Stimulated activated CD4-positive, alpha-beta T cell treated with anti-CD3 and anti-CD28 coated beads, Interleukin-4, amount 100 ng/mL, for 1 hour (primary cell): ENCODE data around the gene PLCL1.

Experiments used
- DNase-seq: peaks from one replicate; pipeline ENCODE4 v3.0.0-alpha.2; 2020

Gene PLCL1

DNA sequence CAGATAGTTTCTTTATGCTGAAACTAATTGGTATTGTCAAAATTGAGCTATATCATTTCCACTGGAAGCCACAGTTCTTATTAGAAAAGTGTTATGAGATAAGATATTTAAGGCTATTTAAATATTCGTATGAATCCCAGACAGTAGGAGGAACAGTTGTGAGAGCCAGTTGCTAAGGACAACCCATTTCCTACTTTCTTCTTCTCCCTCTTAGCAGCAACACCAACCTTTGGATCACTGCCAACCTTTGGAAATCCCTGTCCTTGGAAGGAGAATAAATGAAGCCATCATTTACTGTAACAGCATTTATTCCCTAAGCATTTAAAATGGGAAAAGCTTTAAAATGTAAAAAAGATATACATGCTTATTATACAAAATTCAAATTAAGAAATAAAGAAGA, 85.8 kb downstream of the PLCL1 start:
- no peak for DNase-seq

DNA sequence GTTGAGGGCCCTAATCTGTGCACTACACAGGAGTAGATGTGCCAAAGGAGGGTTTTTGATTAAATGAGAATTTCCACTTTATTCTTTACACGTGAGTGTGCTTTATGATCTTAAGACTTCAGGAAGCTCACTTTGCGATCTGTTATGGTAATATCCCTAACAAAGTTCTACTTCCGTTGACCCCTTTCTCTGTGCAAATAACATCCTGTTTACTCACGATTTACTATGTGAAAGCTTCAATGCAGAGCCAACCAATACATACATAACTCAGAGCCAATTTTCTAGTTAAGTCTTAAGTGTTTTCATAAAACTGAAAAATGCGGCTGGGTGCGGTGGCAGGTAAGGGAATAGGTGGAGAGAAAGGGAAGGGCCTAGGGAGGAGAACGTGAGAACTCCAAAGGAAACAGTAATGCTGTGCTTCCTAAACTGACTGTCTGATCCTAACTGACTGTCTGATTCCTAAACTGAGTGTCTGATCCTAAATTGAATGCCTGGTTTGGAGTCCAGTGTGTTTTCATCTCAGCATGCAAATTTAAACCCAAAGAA, 87.6 kb downstream of the PLCL1 start:
- DNase-seq: no peak

DNA sequence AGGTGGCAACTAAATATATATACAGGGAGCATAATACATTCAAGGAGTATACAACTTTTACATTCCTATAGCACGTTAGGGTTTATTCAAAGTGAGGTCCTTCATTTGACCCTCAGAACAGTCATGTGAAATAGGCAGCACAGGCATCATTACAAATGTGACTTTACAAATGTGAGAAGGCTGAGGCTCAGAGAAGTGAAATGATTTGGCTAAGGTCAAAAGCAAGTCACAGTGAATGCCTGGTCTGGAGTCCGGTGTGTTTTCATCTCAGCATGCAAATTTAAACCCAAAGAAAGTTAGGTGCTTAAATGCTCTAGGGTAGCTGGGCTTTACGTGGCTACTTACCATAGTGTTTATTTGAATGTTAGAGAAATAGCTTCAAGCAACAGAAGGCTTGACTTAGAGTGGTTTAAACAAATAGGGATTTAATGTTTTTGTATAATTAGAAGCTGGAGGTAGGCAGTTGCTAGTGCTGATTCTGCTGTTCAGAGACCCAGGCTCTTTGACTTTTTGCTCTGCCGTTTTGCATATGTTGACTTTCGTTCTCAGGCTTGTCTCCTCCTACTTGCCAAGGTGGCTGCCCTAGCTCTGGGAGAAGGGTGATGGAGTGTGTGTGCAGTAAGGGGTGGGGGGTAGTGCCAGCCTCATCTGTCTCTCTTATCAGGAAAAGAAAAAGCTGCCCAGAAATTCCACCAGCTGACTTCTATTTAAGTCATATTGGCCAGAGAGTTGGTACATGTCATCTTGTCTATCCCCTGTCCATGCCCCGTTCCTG, 89.2 kb downstream of the PLCL1 start:
- no peak for DNase-seq

DNA sequence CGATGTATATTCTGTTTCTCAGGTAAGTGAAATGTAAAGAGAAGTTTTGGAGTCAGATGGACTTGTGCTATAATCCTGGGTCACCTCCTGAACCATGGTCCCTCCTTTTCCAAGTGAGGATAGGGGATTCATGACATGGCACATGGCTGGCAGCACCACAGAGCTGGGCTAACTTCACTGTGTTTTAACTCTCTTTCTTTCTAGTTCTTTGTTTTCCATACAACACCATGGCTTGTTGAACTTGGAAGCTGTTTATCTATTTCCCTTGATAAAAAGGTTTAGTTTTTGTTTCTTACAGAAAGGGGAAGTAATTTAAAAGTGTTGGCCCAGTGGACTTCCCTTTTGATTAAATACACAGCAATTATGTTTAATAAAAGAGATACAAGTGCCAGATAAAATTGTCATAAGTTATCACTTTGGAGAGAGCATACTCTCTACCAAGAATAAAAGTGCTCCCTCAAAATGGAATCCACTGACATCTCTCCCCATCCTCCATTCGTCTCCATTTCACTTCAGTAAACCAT, 90.4 kb downstream of the PLCL1 start:
- no peak for DNase-seq

DNA sequence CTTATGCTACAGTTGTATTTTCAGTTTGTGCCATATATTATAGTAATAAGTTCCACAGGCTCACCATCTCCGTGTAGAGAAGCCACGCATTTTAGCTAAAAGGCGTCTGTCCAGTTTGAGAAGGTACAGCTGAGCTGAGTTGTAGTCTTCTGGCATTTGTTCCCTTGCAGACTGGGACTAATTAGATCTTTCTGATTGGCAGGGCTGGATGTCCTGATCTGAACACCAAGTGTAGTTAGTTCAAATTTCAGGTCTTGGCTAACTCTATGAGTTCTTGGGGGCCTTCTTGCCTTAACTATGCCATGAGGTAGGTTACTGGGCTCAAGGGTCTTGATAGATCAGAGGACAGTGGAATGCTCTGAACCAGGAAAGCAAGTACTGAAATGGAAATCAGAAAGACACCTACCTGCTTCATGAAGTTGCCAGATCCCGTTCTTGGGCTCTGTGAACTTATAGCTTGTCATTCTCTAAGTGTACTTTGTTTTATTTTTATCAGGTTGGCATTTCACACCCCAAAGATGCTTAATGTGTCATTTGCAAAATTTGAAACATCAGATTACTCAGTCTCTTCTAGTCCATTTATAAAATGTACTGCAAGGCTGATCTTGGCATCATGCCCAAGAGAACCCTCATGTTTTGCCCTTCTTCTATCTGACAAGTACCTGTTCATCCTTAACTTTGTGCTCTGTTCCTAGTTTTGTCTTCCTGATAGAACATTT, 93.7 kb downstream of the PLCL1 start:
- no peak for DNase-seq

DNA sequence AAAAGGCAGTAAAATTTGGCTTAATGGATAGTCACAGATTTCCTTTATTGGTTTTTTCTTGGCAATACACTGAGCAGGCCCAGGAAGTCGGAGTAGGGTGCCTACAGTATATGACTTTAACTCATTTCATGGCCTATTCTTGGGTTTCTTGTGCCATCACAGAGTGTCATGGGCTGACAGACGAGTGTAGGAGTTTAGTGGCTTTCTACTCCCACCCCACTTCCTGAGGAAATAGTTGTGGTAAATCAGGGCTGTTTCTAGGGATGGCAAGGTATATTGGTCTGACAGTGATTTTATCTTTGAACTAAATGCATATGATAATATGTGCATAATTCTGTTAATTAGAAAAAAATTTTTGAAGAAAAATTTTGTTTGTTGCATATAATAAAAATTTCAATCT, 100.1 kb downstream of the PLCL1 start:
- peak; percentile 4 for DNase-seq

DNA sequence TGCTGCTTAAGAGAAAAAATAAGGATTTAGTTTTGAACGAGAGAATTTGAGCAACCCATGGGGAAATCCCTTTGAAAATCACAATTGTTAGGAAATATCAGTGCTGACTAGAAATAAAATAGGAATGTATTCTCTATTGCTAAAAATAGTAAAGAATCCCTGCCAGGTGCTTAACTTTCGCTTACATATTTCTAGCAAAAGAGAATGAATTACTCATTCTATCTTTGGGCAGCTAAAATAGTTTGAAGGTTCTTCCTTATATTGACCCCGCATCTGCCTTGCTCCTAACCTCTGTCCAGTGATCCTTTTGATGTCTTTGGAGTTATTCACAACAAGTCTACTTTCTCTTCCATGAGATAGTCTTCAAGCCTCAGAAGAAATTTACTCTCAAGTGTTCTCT, 103.8 kb downstream of the PLCL1 start:
- no peak for DNase-seq

DNA sequence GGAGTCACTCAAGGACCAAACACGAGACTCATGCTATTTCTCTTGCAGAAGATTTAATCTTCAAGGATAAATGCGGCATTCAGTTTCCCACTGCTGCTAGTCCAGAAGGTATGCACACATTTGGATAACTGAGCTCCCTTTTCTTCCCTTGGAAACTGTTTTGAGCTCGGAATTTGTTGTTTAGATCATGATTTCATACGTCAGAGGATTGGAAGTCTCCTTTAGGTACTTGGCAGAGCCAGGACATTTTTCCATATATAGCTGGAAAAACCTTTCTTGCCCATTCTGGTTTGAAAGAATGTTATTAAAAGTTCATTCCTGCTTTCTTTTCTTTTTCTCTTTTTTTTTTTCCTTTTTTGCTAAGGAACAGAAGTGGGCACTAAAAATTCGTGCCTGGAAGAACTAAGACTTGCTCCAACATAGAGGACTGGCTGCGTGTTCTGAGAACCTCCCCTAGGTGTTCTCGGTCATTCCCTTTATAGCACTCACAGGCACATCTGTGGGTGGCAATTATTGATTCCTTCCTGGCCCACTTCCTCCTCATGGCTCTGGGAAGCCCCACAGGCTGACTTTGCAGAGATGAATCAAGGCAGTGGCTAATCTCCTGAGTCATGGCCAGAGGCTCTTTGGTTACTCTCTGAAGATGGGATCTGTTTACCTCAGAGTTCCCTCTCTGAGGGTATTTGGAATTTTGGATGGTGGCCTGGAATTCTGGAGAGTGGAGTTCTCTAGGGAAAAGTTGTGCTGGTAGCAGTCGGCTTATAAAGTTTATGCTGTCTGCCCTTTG, 104.8 kb downstream of the PLCL1 start:
- no peak for DNase-seq

DNA sequence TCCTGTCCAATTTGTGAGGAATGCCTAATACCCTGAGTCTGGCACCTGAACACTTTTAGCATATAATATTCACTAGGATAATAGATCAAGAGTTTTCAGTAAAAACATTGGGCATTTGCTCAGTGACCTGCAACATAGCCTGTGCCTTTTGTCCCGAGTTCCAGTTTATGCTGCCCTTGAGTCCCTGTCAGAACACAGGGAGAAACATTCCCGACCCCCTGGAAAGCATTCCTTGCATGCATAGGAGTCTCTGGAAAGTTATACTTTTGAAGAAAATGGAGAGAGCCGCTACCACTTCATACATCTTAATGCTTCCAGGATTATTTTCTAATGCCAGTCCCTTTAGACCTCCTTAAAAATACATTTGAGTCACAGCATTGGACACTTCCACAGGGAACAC, 107.3 kb downstream of the PLCL1 start:
- no peak for DNase-seq

DNA sequence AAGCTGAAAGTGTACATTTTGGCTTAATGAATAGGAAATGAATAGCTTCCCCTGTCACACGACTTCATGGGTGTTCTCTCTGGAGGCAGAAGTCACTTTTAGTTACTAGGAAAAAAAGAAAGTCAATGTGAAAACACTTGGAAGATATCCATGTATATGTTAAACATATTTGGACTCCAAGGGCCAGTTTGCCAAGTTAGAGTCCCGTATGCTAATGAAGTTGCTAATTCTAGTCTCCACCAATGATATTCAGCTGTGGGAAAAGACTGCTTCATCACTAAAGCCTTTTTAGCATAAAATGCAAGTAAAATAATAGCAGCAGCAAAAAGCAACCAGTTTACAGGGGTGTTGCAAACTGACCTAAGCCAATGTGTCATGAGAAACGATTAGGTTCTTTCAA, 108.7 kb downstream of the PLCL1 start:
- no peak for DNase-seq

DNA sequence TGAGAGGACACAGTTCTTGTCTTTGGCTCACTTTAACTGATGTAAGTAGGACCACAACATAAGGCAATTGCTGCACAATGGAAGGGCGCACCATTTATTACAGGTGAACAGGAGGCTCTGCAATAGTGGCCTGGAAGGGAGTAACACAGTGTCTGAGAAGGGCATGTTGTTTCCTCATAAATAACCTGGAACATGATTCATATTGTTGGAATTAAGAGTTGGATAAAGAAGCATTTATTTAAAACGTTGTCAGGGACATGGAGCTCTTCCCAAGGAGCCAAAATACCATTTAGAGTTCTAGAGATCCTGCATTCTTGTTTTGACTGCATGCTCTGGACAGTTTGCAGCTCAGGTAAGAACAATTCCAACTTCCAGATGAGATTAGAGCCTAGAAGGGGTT, 110.4 kb downstream of the PLCL1 start:
- DNase-seq: no peak

DNA sequence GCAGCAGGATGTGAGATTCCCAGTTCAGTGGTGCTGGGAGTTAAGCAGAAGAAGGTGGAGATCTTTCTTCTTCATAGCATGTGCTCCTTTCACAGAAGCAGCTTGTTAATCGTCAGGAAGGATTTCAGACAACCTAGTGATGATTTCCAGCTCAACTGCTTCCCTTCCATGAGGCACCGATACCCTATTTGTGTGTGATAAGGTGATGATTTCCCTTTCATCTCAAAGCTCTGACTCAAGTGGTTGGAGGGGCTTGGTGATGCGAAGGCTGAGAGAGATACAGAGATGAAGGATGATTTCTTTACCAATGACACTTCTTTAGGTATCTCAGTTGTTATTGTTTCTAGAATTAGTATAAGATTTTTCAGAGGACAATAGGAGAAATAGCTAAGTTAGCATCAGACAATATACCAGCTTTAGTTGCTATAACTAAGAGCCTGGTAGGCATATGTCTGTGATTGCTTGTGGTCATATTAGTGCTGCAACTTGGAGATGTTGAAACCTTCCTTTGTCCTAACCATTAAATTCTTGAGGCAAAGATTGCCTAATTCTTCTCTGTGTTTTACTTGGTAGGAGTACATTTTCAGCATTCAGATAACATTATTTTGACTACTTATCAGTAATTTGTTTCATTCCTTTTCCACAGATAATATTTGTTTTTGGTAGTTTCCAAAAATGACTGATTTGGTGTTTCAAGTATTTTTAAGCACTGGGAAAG, 111.3 kb downstream of the PLCL1 start:
- DNase-seq: no peak

DNA sequence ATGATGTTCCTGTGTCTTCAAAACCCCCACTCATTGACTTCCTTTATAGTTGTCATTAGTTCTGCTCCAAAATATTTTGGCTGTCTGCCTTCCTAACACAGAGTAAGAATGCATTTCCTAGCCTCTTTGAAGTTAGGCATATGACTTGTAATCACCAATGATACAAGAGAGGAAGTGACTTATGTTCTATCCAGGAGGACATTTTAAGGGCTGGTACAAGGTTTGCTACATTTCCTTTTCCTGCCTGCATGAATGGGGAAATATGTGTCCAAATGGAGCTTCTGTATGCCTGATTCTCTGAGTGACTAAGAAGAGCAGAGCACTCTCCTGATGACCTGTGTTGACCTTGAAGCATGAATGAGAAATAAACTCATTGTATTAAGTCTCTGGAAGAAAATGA, 115.1 kb downstream of the PLCL1 start:
- DNase-seq: no peak

DNA sequence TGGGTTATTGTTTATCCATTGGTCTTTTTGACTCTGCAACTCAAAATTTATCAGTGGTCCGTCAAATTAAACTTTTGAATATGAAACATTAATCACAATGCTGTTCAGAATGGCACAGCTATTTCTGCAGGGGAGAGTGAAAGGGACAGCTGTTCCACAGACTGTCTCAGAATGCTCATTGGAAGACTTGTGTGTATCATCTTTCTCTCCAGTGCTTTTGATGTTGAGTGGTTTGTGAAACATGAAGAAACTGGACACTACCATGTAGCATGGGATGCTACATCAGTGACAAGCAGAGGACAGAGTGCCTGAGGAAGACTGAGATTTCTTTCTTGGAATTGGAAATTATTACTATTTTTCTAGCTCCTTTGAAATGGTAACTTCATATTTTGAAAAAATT, 115.7 kb downstream of the PLCL1 start:
- DNase-seq: no peak

DNA sequence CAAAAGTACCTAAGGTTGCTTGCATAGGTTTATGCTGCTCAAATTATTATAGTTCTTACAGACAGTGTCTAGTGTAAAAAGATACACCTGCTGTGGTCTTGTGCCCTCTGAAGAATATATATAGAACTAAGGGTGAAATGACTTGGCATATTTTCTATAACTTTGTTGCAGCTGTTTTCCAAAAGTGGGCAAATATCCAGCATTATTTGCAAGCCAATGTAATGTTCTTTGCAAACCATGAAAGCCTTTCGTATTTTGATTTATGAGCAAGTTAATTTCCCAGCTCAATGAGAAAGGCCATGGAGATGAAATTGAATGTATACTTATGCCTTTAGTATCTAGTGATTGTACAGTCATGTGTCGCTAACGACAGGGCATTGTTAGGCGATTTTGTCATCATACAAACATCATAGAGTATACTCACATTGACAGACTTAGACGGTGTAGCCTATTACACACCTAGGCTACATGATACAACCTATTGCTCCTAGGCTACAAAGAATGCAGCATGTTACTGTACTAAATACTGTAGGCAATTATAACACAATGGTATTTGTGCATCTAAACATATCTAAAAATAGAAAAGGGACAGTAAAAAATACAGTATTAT, 116.3 kb downstream of the PLCL1 start:
- no peak for DNase-seq

DNA sequence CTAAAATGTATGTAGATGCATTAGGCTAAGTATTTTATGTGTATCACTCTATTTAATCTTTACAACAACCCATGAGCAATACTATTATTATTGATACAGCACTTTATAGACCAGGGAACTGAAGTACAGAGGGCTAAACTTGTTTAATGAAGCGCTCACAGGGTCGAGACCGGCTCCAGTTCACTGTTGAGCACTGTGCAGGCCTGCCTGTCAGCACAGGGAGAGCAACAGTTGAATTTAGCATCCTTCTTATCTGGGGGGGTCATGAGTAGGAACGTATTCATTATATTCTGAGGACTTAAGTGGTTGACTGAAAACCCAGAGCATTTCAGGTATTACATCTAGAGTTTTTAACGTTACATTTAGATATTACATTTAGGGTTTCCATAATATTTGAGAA, 120.1 kb downstream of the PLCL1 start:
- DNase-seq: no peak

DNA sequence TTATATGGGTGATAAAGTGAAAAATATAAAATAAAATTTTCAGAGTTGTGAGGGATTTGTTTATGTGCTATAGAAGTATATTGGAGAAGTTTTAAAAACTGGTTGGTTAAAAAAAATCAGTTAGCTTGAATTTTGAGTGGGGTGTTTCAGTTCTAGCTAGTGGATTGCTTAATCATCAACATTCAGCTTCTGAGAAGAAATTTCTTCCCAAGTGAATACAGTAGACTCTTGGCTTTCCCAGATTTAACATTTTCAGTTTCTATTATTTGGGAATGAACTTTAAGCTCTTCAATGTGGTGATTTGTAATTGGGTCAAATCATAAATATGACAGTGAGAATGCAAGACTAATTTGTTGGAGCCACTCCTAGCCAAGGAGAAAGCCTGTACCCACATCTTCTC, 120.8 kb downstream of the PLCL1 start:
- DNase-seq: no peak

DNA sequence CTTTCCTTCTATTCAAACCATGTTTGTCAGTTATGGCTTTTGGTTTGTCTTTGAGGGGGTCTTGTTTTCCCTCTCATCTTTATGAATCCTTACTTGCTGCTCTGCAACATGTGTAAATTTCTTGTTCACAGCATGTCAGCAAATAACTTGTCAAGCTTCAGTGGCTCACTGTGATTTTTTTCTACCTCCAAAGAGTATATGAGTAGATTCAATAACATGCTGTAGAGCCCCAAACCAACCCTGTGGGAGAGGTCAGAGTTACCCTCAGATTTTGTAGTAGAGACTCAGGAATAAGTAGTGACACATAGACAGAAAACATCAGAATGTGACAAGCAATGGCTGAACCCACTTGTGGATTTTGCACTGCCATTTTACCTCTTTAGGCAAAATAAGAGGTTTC, 121.6 kb downstream of the PLCL1 start:
- no peak for DNase-seq

DNA sequence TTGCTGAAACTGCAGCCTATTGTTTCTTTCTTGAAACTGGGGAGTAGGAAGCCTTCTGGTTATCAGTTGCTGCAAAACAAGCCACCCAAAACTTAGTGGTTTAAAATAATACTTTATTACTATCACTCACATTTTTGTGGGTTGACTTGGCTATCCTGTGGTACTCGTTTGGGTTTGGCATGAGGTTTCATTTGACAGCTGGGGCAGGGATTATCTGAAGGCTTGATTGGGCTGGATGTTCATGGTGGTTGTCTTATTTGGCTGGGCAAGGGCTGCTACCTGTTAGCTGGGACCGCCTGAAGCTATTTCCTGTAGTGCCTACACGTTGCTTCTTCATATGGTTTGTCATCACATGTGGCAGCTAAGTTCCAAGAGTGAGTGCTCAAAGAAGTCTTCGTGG, 122.3 kb downstream of the PLCL1 start:
- DNase-seq: no peak

DNA sequence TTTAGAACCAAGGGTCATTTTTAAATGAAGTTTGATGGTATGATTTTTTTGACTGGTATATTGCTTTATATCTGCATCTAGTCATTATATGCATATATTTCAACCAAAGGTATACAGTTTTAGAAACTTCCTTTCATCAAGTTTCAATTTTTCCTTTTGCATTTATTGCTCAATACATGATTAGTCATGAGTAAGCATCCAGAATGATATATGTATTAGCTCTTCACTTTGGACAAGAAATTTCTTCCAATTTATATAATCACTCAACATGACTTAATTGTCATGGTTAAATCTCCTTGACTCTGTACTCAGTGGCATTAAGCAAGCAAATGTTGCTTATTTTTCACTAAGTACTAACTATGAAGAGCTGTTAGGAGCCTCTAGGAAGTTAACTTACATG, 123.6 kb downstream of the PLCL1 start:
- DNase-seq: no peak

DNA sequence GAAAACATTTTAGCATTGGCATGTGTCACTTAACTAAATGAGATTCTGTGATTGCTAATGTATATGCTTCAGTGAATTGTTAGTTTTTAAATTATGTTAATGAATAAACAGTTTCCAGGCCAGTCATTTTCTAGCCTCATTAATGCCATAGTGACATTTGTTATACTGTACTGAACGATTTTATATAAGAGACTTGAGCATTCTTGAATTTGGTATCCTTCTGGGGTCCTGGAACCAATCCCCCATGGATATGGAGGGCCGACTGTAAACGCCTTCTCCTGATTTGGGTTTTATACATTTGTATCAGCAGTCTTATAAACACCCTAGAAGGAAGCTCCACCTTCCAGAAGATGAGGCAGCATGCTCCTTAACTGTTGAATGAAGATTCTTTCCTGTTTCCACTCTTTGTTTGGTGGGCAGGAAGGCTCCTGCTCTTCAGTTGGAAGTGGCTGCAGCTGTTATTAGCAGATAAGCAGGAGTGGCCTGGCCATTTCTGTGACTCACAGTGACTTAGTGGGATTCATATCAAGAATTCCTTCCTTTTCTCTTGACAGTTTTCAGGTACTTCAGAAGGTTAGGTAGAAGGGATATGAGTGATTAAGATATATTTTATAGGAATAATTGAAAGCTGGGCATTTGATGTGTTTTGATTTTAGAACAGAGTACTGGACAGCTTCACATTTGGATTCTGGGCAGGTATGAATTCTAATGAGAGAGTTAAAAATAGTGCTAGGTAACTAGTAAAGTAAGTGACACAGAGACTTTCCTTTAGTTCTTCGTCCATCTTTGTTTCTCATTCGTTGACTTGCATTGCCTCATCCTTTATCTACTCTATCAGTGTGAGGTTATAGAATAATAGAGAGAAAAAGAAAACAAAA, 124.9 kb downstream of the PLCL1 start:
- DNase-seq: no peak
